IPS-NIHi7 (cell line): ENCODE measurements around the gene SYTL2.
"Not testable (repeated sequence)": the region's sequence is repeated elsewhere in the genome, so short reads cannot be mapped to it uniquely, and the experiment has no call there.

Experiments
- DNase-seq: peaks from one replicate; pipeline ENCODE4 v3.0.0; 2012; ENCODE audit warnings: mixed read lengths; ENCODE audit errors: extremely low spot score

The SYTL2 gene

GRCh38 chr11:85791409-85791990 is 19.4 kb downstream of the SYTL2 start:
- no peak for DNase-seq

- DNase-seq = no peak
These were observed 22.9 kb downstream of the SYTL2 start for GRCh38 chr11:85787809-85788760.

GRCh38 chr11:85787168-85787567 is 23.8 kb downstream of the SYTL2 start:
- DNase-seq = no peak

GRCh38 chr11:85784480-85785265 is 26.3 kb downstream of the SYTL2 start:
- DNase-seq = no peak

- DNase-seq = no peak
These were observed 27.2 kb downstream of the SYTL2 start for GRCh38 chr11:85783758-85784157.

- not testable (repeated sequence) for DNase-seq
These were observed 30.0 kb downstream of the SYTL2 start for GRCh38 chr11:85780780-85781517.

- DNase-seq = no peak
These were observed 30.8 kb downstream of the SYTL2 start for GRCh38 chr11:85779956-85780640.

- DNase-seq = not testable (repeated sequence)
These were observed 33.4 kb downstream of the SYTL2 start for GRCh38 chr11:85777603-85777972.

- no peak for DNase-seq
These were observed 33.9 kb downstream of the SYTL2 start for GRCh38 chr11:85776951-85777602.

- no peak for DNase-seq
These were observed 36.5 kb downstream of the SYTL2 start for GRCh38 chr11:85774256-85775101.

GRCh38 chr11:85772695-85773094 is 38.2 kb downstream of the SYTL2 start:
- DNase-seq = no peak

GRCh38 chr11:85771568-85771967 is 39.4 kb downstream of the SYTL2 start:
- DNase-seq = no peak

GRCh38 chr11:85769771-85770170 is 41.2 kb downstream of the SYTL2 start:
- DNase-seq = no peak

GRCh38 chr11:85768473-85769146 is 42.3 kb downstream of the SYTL2 start:
- no peak for DNase-seq

- no peak for DNase-seq
These were observed 43.5 kb downstream of the SYTL2 start for GRCh38 chr11:85767246-85767945.

- no peak for DNase-seq
These were observed 44.2 kb downstream of the SYTL2 start for GRCh38 chr11:85766721-85767161.

- no peak for DNase-seq
These were observed 46.1 kb downstream of the SYTL2 start for GRCh38 chr11:85764796-85765195.

GRCh38 chr11:85762226-85762625 is 48.7 kb downstream of the SYTL2 start:
- no peak for DNase-seq
